SK-N-SH (cell line): ENCODE data around the gene ZPR1. TPM values are rescaled to one million over a fixed set of nuclear protein-coding genes. Genes with fewer than 3 reads are reported as not detected.

Source experiments
- CTCF ChIA-PET: fragments of 300-600, 350-600 bp; formaldehyde crosslinking; extraction: SDS; loops from one replicate; lab custom pipeline; 2021; lab: Yijun Ruan, JAX
- POLR2A ChIA-PET: fragments of 350-600 bp; sonication (Branson Sonifier 250); formaldehyde crosslinking; extraction: SDS; loops from one replicate; lab custom pipeline; 2020; ENCODE audit warnings: antibody characterized with exemption, inconsistent platforms; lab: Yijun Ruan, JAX
- DNase-seq: peaks from one replicate; pipeline ENCODE4 v3.0.0; 2012
- H2AFZ ChIP-seq: fragments of 200-600 bp; sonication (generic); 2 replicates; pipeline ENCODE4 v1.8.1; 2016; ENCODE audit warnings: antibody characterized with exemption, mild to moderate bottlenecking, low read depth
- H3F3A ChIP-seq: fragments of 200-600 bp; sonication (generic); replicated peaks from 2 replicates; pipeline ENCODE3; 2016; ENCODE audit warnings: antibody characterized with exemption, mild to moderate bottlenecking; ENCODE audit not compliant: insufficient read depth
- H3K27ac ChIP-seq, 2 experiments: fragments of 200-500 bp in 1 of 2; fragments of 200-600 bp in 1 of 2; sonication (Bioruptor generic) in 1 of 2; sonication (generic), shearing (Covaris generic) in 1 of 2; 2 replicates each; pipeline versions ENCODE4 v1.5.1 to v1.6.1; 2014 to 2016; ENCODE audit warnings: low read depth in 2 of 2, inconsistent platforms in 1 of 2, low read length in 1 of 2, mild to moderate bottlenecking in 1 of 2, mixed read lengths in 1 of 2
- H3K27me3 ChIP-seq: fragments of 200-600 bp; sonication (generic), shearing (Covaris generic); 2 replicates; pipeline ENCODE4 v1.6.1; 2016; ENCODE audit warnings: mixed run types; ENCODE audit not compliant: insufficient read depth
- H3K36me3 ChIP-seq, 2 experiments: fragments of 200-500 bp in 1 of 2; fragments of 200-600 bp in 1 of 2; sonication (Bioruptor generic) in 1 of 2; sonication (generic) in 1 of 2; replicated peaks in 1 of 2; 2 replicates each; pipeline versions ENCODE3 to v1.5.1; 2014 to 2016; ENCODE audit warnings: low read length in 1 of 2, mild to moderate bottlenecking in 1 of 2; ENCODE audit not compliant: insufficient read depth in 2 of 2, control insufficient read depth in 1 of 2
- H3K4me1 ChIP-seq, 2 experiments: fragments of 200-500 bp in 1 of 2; fragments of 200-600 bp in 1 of 2; sonication (Bioruptor generic) in 1 of 2; sonication (generic), shearing (Covaris generic) in 1 of 2; 2 replicates each; pipeline versions ENCODE4 v1.5.1 to v1.6.1; 2014 to 2016; ENCODE audit warnings: low read depth in 1 of 2, low read length in 1 of 2, mixed run types in 1 of 2; ENCODE audit not compliant: insufficient read depth in 2 of 2, control insufficient read depth in 1 of 2
- H3K4me2 ChIP-seq: fragments of 200-600 bp; sonication (generic), shearing (Covaris generic); 2 replicates; pipeline ENCODE4 v1.6.1; 2017; ENCODE audit warnings: mixed run types
- H3K4me3 ChIP-seq, 2 experiments: fragments of 200-500 bp in 1 of 2; fragments of 200-600 bp in 1 of 2; sonication (Bioruptor generic) in 1 of 2; sonication (generic), shearing (Covaris generic) in 1 of 2; 2 replicates each; pipeline versions ENCODE4 v1.5.1 to v1.8.1; 2014 to 2016; ENCODE audit warnings: low read depth in 2 of 2, inconsistent platforms in 1 of 2, low read length in 1 of 2, mild to moderate bottlenecking in 1 of 2, mixed read lengths in 1 of 2, moderate library complexity in 1 of 2
- H3K79me2 ChIP-seq: fragments of 200-600 bp; sonication (generic); 2 replicates; pipeline ENCODE4 v1.8.1; 2017; ENCODE audit warnings: mild to moderate bottlenecking; ENCODE audit not compliant: insufficient read depth
- H3K9ac ChIP-seq: fragments of 200-600 bp; sonication (generic); 2 replicates; pipeline ENCODE4 v1.6.1; 2017; ENCODE audit warnings: mixed run types
- H3K9me2 ChIP-seq: fragments of 200-600 bp; sonication (generic); 2 replicates; pipeline ENCODE4 v1.6.1; 2017; ENCODE audit warnings: mixed run types
- H3K9me3 ChIP-seq: fragments of 200-600 bp; sonication (generic); 2 replicates; pipeline ENCODE4 v1.6.1; 2017; ENCODE audit warnings: mixed run types, mild to moderate bottlenecking, moderate library complexity
- H4K20me1 ChIP-seq: fragments of 200-600 bp; sonication (generic); 2 replicates; pipeline ENCODE4 v1.6.1; 2017; ENCODE audit warnings: mild to moderate bottlenecking, mixed run types; ENCODE audit not compliant: insufficient read depth
- CHD2 ChIP-seq: fragments of 150-350 bp; IDR thresholded peaks from 2 replicates; pipeline ENCODE4 v1.6.1; 2018; ENCODE audit warnings: low read length; ENCODE audit not compliant: partially characterized antibody
- ELF1 ChIP-seq: IDR thresholded peaks from 2 replicates; pipeline ENCODE4 v1.4.0; 2012
- EP300 ChIP-seq, 2 experiments: IDR thresholded peaks; 2 replicates each; pipeline versions ENCODE4 v1.4.0 to v1.6.1; 2012; ENCODE audit warnings: borderline replicate concordance in 1 of 2, low read depth in 1 of 2, low read length in 1 of 2
- FOSL2 ChIP-seq: IDR thresholded peaks from 2 replicates; pipeline ENCODE4 v1.4.0; 2012; ENCODE audit warnings: low read depth, mild to moderate bottlenecking, moderate library complexity, borderline replicate concordance
- MAX ChIP-seq: IDR thresholded peaks from 2 replicates; pipeline ENCODE4 v1.4.0; 2012; ENCODE audit warnings: low read depth
- MEF2A ChIP-seq: IDR thresholded peaks from 2 replicates; pipeline ENCODE4 v1.4.0; 2012; ENCODE audit warnings: low read depth, borderline replicate concordance
- MXI1 ChIP-seq: IDR thresholded peaks from 2 replicates; pipeline ENCODE4 v1.6.1; 2012; ENCODE audit warnings: mild to moderate bottlenecking, low read depth, low read length, improper control_type of control experiment
- RAD21 ChIP-seq: IDR thresholded peaks from 2 replicates; pipeline ENCODE4 v1.6.1; 2012; ENCODE audit warnings: mild to moderate bottlenecking, low read length
- RCOR1 ChIP-seq: fragments of 150-350 bp; IDR thresholded peaks from 2 replicates; pipeline ENCODE4 v1.6.1; 2017; ENCODE audit warnings: antibody characterized with exemption, low read length
- RFX5 ChIP-seq: IDR thresholded peaks from 2 replicates; pipeline ENCODE4 v1.6.1; 2012; ENCODE audit warnings: mild to moderate bottlenecking, improper control_type of control experiment, low read length
- SMC3 ChIP-seq: IDR thresholded peaks from 2 replicates; pipeline ENCODE4 v1.6.1; 2012; ENCODE audit warnings: low read depth, low read length, improper control_type of control experiment
- TAF1 ChIP-seq: IDR thresholded peaks from 2 replicates; pipeline ENCODE4 v1.6.1; 2012; ENCODE audit warnings: low read depth, mild to moderate bottlenecking, low read length, moderate library complexity, borderline replicate concordance
- USF1 ChIP-seq: IDR thresholded peaks from 2 replicates; pipeline ENCODE4 v1.4.0; 2012; ENCODE audit warnings: low read depth, borderline replicate concordance
- YY1 ChIP-seq: IDR thresholded peaks from 2 replicates; pipeline ENCODE4 v1.4.0; 2012; ENCODE audit warnings: low read depth, mild to moderate bottlenecking
- ZBTB33 ChIP-seq: IDR thresholded peaks from 2 replicates; pipeline ENCODE4 v1.4.0; 2012; ENCODE audit warnings: low read depth, borderline replicate concordance
- WGBS: methylation state at CpG from one replicate; pipeline ENCODE4 v1.1.6; 2017; ENCODE audit warnings: low lambda C conversion rate; 5-methylcytosine and 5-hydroxymethylcytosine counted together
- polyA plus RNA-seq, 3 experiments: library from polyadenylated mRNA; depleted of rRNA; stranded (reverse); fragments of >200 nt; gene quantifications; 2 replicates each; pipeline ENCODE4 v1.2.3, GENCODE V29; 2012

Gene ZPR1
- polyA plus RNA-seq, 1 of the 3 experiments (the other 2 are of a cell fraction): 52.4 TPM

- TF ChIP-seq ZBTB33 (peak; percentile 81; the same call in 1 of the 2 replicates), MXI1 (no peak), SMC3 (no peak), FOSL2 (no peak), YY1 (peak; percentile 95), RAD21 (no peak), RCOR1 (0 out of 2 replicates have a peak, but pooled peaks have one; percentile 29), EP300 (IDR thresholded peaks at IDR 0.05; ENCODE audit: borderline replicate concordance in 1 of 2, low read depth in 1 of 2, low read length in 1 of 2) (no peak; a peak in 1 of 4 replicates), USF1 (no peak), RFX5 (no peak), MEF2A (no peak)
These were observed 15.2 kb downstream of the ZPR1 start, which contains the start of gene BUD13 (continued) for GRCh38 chr11:116772443-116773202.

- POLR2A ChIA-PET: interaction anchor here (1.2 kb wide), 1 partner anchor 461 kb away, joined by 3 read pairs; the partner anchor contains the start of gene RNF214
These were observed 15.9 kb downstream of the ZPR1 start for GRCh38 chr11:116771935-116772334.

More at GRCh38 chr11:116771935-116772334, 15.9 kb downstream of the ZPR1 start:
- peak overlapping the region; percentile 81 for H3K4me2 ChIP-seq
- H3K9ac ChIP-seq: peak overlapping the region; percentile 96
- H3K27me3 ChIP-seq: no peaks in the 10 kb centered on the region
- H3K4me3 ChIP-seq: peak overlapping the region; percentile 93 to 98
- peaks cover 8 to 22% of the 10 kb centered on the region in 2 experiments for H3K36me3 ChIP-seq
- CTCF ChIA-PET: interaction anchor here (1.0 to 1.4 kb wide), 3 partner anchors 19 to 29 kb away, joined by 3 to 8 read pairs (median 7); partner anchors contain the start of gene APOA5
- peaks cover 18% of the 10 kb centered on the region for H3F3A ChIP-seq
- H3K79me2 ChIP-seq: peaks cover 43% of the 10 kb centered on the region
- H3K9me2 ChIP-seq: no peaks in the 10 kb centered on the region
- no peak for TF ChIP-seq MXI1
- TF ChIP-seq TAF1: no peak
- no peak for TF ChIP-seq ELF1
- no peak for TF ChIP-seq RCOR1
- no peak for TF ChIP-seq RFX5
- TF ChIP-seq CHD2: no peak
- no peak for TF ChIP-seq MAX
- no peak for TF ChIP-seq YY1
- H4K20me1 ChIP-seq: no peaks in the 10 kb centered on the region
- DNase-seq: no peak
- 4% methylated on average over 2 of the region's 2 CpGs for WGBS
- peaks cover 8% of the 10 kb centered on the region in 2 experiments; a peak in 3 of 4 replicates for H3K4me1 ChIP-seq
- peak overlapping the region; percentile 98 for H2AFZ ChIP-seq
- peak overlapping the region; percentile 84 to 95 for H3K27ac ChIP-seq
- no peaks in the 10 kb centered on the region for H3K9me3 ChIP-seq
